AG04450 (cell line): ENCODE data around the gene CD82. TPM values are rescaled to one million over a fixed set of nuclear protein-coding genes. Genes with fewer than 3 reads are reported as not detected.
"Not testable (repeated sequence)": the region's sequence is repeated elsewhere in the genome, so short reads cannot be mapped to it uniquely, and the experiment has no call there.

Experiments used
- CTCF ChIA-PET: fragments of 300-600, 350-600 bp; formaldehyde crosslinking; extraction: SDS; loops from one replicate; lab custom pipeline; 2022; ENCODE audit warnings: antibody characterized with exemption, inconsistent platforms; lab: Charles Lee
- POLR2A ChIA-PET: fragments of 350-600 bp; formaldehyde crosslinking; extraction: SDS; loops from one replicate; lab custom pipeline; 2021; ENCODE audit warnings: antibody characterized with exemption, inconsistent platforms; lab: Yijun Ruan, JAX
- DNase-seq: peaks from one replicate; pipeline ENCODE4 v3.0.0-alpha.2; 2011; ENCODE audit warnings: low read depth, low spot score
- H3K27ac ChIP-seq: one replicate; pipeline ENCODE4 v1.5.1; 2012; ENCODE audit warnings: low read depth, low read length, control low read depth
- H3K27me3 ChIP-seq: one replicate; pipeline ENCODE4 v1.6.0; 2012; ENCODE audit warnings: low read length; ENCODE audit not compliant: control insufficient read depth, insufficient read depth
- H3K4me3 ChIP-seq: 2 replicates; pipeline ENCODE4 v1.5.1; 2011; ENCODE audit warnings: mild to moderate bottlenecking, low read depth, low read length, control low read depth
- H3K9me3 ChIP-seq: 2 replicates; pipeline ENCODE4 v1.5.1; 2012; ENCODE audit warnings: low read length; ENCODE audit not compliant: control insufficient read depth, insufficient read depth
- CTCF ChIP-seq: IDR thresholded peaks from 2 replicates; pipeline ENCODE4 v1.5.1; 2011; ENCODE audit warnings: low read depth, low read length, control low read depth, inconsistent platforms
- polyA plus RNA-seq: library from polyadenylated mRNA; depleted of rRNA; stranded (reverse); fragments of >200 nt; gene quantifications from 2 replicates; pipeline ENCODE4 v1.2.3, GENCODE V29; 2011; rRNA removed
- small RNA-seq: library from RNA; depleted of rRNA; stranded (forward); fragments of <200 nt; gene quantifications from one replicate; pipeline ENCODE3, GENCODE V24; 2012; ENCODE audit warnings: low read depth; ENCODE audit not compliant: insufficient read length

Gene CD82
- polyA plus RNA-seq, 1 experiment: 49.3 TPM

DNA sequence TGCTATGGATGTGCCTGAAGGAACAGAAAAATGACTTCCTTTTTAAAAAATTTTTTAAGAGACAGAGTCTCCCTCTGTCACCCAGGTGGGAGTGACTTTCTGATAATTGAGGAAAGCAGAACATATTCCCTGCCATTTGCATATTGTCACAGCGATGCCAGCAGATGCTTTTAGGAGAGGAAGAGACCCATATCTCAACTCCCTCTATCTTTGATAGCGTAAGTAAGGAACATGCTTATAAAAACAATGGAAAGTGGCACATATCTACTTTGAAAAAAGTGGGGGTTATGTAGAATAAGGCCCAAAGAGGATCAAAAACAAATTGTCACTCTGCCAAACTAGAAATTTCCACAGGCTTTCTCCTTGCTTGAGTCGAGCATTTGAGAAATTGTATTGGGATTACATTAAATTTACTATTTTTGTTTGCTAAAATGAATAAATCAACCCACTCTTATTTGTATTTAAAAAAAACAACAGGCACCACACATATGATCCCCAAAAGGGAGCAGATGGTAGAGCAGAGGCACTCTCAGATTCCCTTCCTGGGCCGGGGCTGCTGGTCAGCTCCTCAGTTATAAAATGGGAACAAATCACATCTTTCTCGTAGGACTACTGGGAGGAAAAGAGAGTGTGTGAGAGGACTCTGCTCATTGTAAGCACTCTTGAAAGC, 92.5 kb downstream of the CD82 start:
- DNase-seq: no peak
- no peak overlapping the region for H3K27ac ChIP-seq
- TF ChIP-seq CTCF: no peak
- no peak overlapping the region for H3K4me3 ChIP-seq
- H3K27me3 ChIP-seq: peaks cover 20% of the 10 kb centered on the region
- H3K9me3 ChIP-seq: no peaks in the 10 kb centered on the region
- ChIA-PET CTCF (no interaction called here), POLR2A (no interaction called here)

GRCh38 chr11:44658506-44658850, 93.0 kb downstream of the CD82 start:
- peak; percentile 37 for TF ChIP-seq CTCF
- Histone ChIP-seq H3K9me3 (no peaks in the 10 kb centered on the region), H3K27ac (no peak overlapping the region), H3K27me3 (peaks cover 15% of the 10 kb centered on the region), H3K4me3 (no peak overlapping the region)
- ChIA-PET CTCF (no interaction called here), POLR2A (no interaction called here)
- no peak for DNase-seq

- Histone ChIP-seq H3K27ac (no peak overlapping the region), H3K27me3 (peaks cover 10% of the 10 kb centered on the region), H3K9me3 (no peaks in the 10 kb centered on the region), H3K4me3 (no peak overlapping the region)
- CTCF ChIA-PET: interaction anchor here (1.2 kb wide), 1 partner anchor 235 kb away, joined by 3 read pairs; no protein-coding TSS in a partner anchor
- DNase-seq: no peak
- POLR2A ChIA-PET: no interaction called here
- no peak for TF ChIP-seq CTCF
Measured at GRCh38 chr11:44659641-44660040, 94.2 kb downstream of the CD82 start.

DNA sequence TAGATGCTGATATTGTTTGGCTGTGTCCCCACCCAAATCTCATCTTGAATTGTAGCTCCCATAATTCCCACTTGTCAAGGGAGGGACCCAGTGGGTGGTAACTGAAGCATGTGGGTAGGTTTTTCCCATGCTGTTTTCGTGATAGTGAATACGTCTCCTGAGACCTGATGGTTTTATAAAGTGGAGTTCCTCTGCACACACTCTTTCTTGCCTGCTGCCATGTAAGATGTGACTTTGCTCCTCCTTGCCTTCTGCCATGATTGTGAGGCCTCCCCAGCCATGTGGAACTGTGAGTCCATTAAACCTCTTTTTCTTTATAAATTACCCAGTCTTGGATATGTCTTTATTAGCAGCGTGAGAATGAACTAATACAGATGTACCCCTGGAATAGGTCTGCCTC, 95.1 kb downstream of the CD82 start:
- CTCF ChIA-PET, DNase-seq, H3K9me3 ChIP-seq, POLR2A ChIA-PET, H3K4me3 ChIP-seq, H3K27ac ChIP-seq: not testable (repeated sequence)
- peaks cover 10% of the 10 kb centered on the region for H3K27me3 ChIP-seq

DNA sequence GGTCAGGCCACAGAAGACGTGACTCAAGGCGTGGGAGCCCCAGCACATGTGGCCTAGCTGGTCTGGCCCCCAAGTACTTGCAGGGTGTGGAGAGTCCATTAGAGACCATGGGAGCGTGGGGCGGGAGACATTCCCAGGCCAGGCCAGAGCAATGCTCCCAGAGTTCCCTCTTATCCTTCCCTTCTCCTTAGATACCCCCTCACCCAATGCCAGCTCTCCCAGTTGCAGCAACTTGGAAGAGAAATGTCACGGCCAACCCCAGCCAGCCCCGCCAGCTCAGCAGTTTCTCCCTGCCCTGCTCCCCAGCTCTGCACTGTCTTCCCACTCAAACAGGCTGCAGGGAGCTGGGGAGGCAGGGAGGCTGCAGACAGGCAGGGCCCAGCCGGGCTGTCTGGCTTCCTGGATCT, 95.9 kb downstream of the CD82 start:
- Histone ChIP-seq H3K9me3 (no peaks in the 10 kb centered on the region), H3K27ac (no peak overlapping the region), H3K4me3 (no peak overlapping the region), H3K27me3 (peaks cover 16% of the 10 kb centered on the region)
- CTCF ChIA-PET: no interaction called here
- no peak for DNase-seq
- no peak for TF ChIP-seq CTCF
- POLR2A ChIA-PET: no interaction called here

Small RNA genes lying within 50 kb of the gene (small RNA-seq; reads per million reads assigned to genes)
- not detected for gene AC104010.1

Other genes with a start within 250 kb of the CD82 start
- gene TSPAN18, start 161.3 kb downstream of the CD82 start, polyA plus RNA-seq: 0.98 and 1.2 TPM in 2 replicates